Thyroid gland (tissue), 4 donors: ENCODE measurements around the gene PI16. TPM values are rescaled to one million over a fixed set of nuclear protein-coding genes. Genes with fewer than 3 reads are reported as not detected.
"Not testable (repeated sequence)": the region's sequence is repeated elsewhere in the genome, so short reads cannot be mapped to it uniquely, and the experiment has no call there.

Experiments
- DNase-seq, 2 donors: peaks; one replicate each; pipeline ENCODE4 v3.0.0-alpha.2; 2019
- H3K27ac ChIP-seq, 3 donors: fragments of 200-600 bp; sonication (generic); 1 replicate in 2 of 3; 2 replicates in 1 of 3; pipeline ENCODE4 v1.5.1; 2016 to 2019; ENCODE audit warnings: mild to moderate bottlenecking in 1 of 3, moderate library complexity in 1 of 3
- H3K27me3 ChIP-seq: fragments of 200-600 bp; sonication (generic); one replicate; pipeline ENCODE4 v1.5.1; 2019
- H3K36me3 ChIP-seq, 2 donors: fragments of 200-600 bp; sonication (generic); one replicate each; pipeline ENCODE4 v1.5.1; 2016 to 2019
- H3K4me1 ChIP-seq, 2 donors: fragments of 200-600 bp; sonication (generic); one replicate each; pipeline ENCODE4 v1.5.1; 2017 to 2019
- H3K4me3 ChIP-seq, 3 donors: fragments of 200-600 bp; sonication (generic); replicated peaks in 1 of 3; 1 replicate in 2 of 3; 2 replicates in 1 of 3; pipeline ENCODE4 v1.5.1; 2016; ENCODE audit warnings: mild to moderate bottlenecking in 1 of 3
- H3K9me3 ChIP-seq: fragments of 200-600 bp; sonication (generic); one replicate; pipeline ENCODE4 v1.5.1; 2017
- POLR2A ChIP-seq, 2 donors: fragments of 450-650 bp; IDR thresholded peaks; one replicate each; pipeline ENCODE4 v1.6.1; 2017; ENCODE audit warnings: antibody characterized with exemption in 2 of 2, mild to moderate bottlenecking in 2 of 2, moderate library complexity in 1 of 2
- WGBS, 2 donors: methylation state at CpG; one replicate each; pipeline ENCODE4 v1.1.5; 2017; 5-methylcytosine and 5-hydroxymethylcytosine counted together
- intact Hi-C: fragments of 100-400 bp; cut with DNase I; formaldehyde crosslinking; loops from one replicate; pipeline ENCODE4 v1.15.1; 2023
- total RNA-seq, 4 donors: library from RNA; depleted of rRNA; stranded (reverse); fragments of >200 nt; gene quantifications; one replicate each; pipeline ENCODE4 v1.2.3, GENCODE V29; 2016
- TF ChIP-seq, protein P1 (sequence below), 6 experiments: fragments of 200-600 bp in 3 of 6; fragments of 450-650 bp in 3 of 6; sonication (generic) in 3 of 6; IDR thresholded peaks; one replicate each; pipeline ENCODE4 v1.5.1; 2016 to 2019; ENCODE audit warnings: antibody characterized with exemption in 6 of 6, mild to moderate bottlenecking in 2 of 6, inconsistent platforms in 1 of 6, moderate library complexity in 1 of 6

The PI16 gene
- total RNA-seq, 4 donors from 2014 or later, result 5.1 to 22.9 (median 9.1) TPM

DNA sequence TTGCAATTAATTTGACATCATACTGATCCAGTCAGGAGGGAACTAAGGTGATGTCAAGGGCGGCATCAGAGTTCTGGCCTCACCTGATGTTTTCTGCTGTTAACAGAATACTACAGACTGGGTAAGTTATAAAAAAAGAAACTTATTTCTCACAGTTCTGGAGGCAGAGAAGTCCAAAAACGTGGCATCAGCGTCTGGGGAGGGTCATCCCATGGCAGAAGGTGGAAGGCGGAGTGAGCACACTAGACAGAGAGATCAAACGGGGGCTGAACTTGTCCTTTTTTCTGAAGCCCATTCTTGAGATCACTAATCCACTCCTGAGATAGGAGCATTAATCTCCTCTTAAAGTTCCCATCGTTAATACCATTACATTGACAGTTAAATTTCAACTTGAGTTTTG lies 34.7 kb downstream of the PI16 start:
- Histone ChIP-seq H3K36me3 (no peaks in the 10 kb centered on the region), H3K9me3 (no peaks in the 10 kb centered on the region), H3K27ac (peak overlapping the region; percentile 38 to 98 (median 74)), H3K27me3 (no peaks in the 10 kb centered on the region), H3K4me1 (peaks cover 43 to 48% of the 10 kb centered on the region in 2 donors), H3K4me3 (no peak overlapping the region)
- WGBS, 2 donors, result 92 to 94% methylated on average over 6 of the region's 6 CpGs
- TF ChIP-seq POLR2A (IDR thresholded peaks at IDR 0.05), result no peak
- TF ChIP-seq, protein P1, sequence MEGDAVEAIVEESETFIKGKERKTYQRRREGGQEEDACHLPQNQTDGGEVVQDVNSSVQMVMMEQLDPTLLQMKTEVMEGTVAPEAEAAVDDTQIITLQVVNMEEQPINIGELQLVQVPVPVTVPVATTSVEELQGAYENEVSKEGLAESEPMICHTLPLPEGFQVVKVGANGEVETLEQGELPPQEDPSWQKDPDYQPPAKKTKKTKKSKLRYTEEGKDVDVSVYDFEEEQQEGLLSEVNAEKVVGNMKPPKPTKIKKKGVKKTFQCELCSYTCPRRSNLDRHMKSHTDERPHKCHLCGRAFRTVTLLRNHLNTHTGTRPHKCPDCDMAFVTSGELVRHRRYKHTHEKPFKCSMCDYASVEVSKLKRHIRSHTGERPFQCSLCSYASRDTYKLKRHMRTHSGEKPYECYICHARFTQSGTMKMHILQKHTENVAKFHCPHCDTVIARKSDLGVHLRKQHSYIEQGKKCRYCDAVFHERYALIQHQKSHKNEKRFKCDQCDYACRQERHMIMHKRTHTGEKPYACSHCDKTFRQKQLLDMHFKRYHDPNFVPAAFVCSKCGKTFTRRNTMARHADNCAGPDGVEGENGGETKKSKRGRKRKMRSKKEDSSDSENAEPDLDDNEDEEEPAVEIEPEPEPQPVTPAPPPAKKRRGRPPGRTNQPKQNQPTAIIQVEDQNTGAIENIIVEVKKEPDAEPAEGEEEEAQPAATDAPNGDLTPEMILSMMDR (IDR thresholded peaks at IDR 0.05), result no peak
- intact Hi-C loops, result loop anchor here (10.0 kb wide), 1 partner anchor 104 kb away; the partner anchor contains the start of gene C6orf89
- DNase-seq, result no peak

DNA sequence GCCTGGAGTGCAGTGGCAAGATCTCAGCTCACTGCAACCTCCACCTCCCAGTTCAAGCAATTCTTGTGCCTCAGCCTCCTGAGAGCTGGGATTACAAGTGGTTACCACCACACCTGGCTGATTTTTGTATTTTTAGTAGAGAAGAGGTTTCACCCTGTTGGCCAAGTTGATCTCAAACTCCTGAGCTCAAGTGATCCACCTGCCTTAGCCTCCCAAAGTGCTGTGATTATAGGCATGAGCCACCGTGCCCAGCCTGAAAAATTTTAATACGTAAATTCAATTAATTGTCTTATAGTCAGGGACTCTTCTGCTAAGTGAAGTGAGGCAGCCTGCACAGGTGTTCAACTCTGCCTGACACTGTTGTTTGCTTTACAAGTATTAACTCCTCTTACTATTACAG lies 35.9 kb downstream of the PI16 start:
- 19 to 25% methylated on average over 2 of the region's 2 CpGs for WGBS, 2 donors
- H3K27me3 ChIP-seq, H3K36me3 ChIP-seq, H3K4me3 ChIP-seq, H3K9me3 ChIP-seq, intact Hi-C loops: not testable (repeated sequence)
- TF ChIP-seq POLR2A (IDR thresholded peaks at IDR 0.05), result peak in 1 of 2 donors; percentile 41
- DNase-seq, result peak; percentile 65 to 68
- peak overlapping the region; percentile 53 to 99 (median 81) for H3K27ac ChIP-seq
- peaks cover 38 to 44% of the 10 kb centered on the region in 2 donors for H3K4me1 ChIP-seq

DNA sequence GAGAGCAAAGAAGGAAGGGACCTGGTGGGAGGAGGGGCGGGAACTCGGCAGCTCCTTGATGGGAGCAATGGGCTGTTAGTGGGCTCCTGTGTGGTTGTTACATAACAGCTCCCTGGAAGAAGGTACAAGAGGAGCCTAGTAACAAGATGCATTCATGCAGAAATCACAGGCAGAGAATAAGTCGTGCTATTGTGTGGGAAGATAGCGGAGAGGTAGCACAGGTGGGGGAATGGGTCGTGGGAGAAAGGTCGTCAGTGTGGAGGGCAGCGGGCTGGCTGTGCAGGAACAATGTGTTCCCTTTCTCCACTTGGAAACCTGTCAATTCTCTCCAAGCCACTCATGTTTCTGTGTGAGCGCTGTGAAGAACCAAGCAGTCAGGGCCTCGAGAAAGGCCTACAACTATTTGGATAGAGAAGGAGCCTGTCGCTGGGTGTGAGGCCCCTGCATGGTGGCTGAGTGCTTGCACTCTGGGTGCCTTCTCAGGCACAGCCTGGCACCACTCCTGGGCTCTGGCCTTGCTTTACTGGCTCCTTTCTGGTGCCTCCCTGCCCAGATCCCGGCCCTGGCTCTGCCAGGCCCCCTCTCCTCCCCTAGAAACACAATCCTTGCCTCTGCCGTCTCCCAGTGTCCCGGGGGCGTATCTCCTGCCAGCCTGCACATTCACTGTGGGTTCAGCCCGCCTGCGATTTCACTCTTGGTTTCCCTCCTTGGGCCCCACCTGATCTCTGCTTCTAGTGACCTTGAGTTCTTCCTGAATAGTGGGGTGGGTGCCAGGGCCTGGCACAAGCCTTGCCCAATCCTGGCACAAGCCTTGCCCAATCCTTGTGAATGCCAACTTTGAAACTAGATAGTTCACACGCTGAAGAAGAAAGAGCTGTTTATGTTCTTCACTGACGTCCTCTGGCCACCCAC lies 43.5 kb downstream of the PI16 start:
- peaks cover 55 to 66% of the 10 kb centered on the region in 2 donors for H3K4me1 ChIP-seq
- DNase-seq, result peak; percentile 98 to 99
- 31 to 39% methylated on average over 18 of the region's 18 CpGs for WGBS, 2 donors
- intact Hi-C loops, result no loop called here
- no peaks in the 10 kb centered on the region for H3K27me3 ChIP-seq
- no peaks in the 10 kb centered on the region for H3K9me3 ChIP-seq
- no peaks in the 10 kb centered on the region for H3K36me3 ChIP-seq
- H3K4me3 ChIP-seq, result no peak overlapping the region
- peak overlapping the region; percentile 97 to 99 (median 98) for H3K27ac ChIP-seq
- TF ChIP-seq, protein P1 (IDR thresholded peaks at IDR 0.05), result no peak
- TF ChIP-seq POLR2A (IDR thresholded peaks at IDR 0.05), result peak in 1 of 2 donors; percentile 51

DNA sequence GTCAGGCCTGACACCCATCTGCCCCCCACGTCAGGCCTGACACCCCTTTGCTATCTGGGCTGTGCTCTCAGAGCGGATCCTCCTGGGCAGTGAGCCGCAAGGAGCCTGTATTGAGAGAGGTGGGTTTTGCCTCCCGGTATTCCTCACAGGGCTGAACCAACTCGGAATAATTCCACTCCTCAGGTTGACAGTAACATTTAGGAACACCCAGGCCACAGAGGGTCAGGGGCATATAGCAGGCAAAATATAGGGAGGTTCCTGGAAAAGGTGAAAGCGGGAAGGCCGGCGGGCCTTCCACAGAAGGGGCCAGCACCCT lies 44.1 kb downstream of the PI16 start:
- 31 to 38% methylated on average over 8 of the region's 8 CpGs for WGBS, 2 donors
- Histone ChIP-seq H3K4me3 (no peak overlapping the region), H3K4me1 (peaks cover 55 to 70% of the 10 kb centered on the region in 2 donors), H3K27me3 (no peaks in the 10 kb centered on the region), H3K27ac (peak overlapping the region; percentile 97 to 99 (median 98)), H3K9me3 (no peaks in the 10 kb centered on the region), H3K36me3 (no peaks in the 10 kb centered on the region)
- TF ChIP-seq POLR2A (IDR thresholded peaks at IDR 0.05), result no peak
- TF ChIP-seq, protein P1 (IDR thresholded peaks at IDR 0.05), result no peak
- intact Hi-C loops, result no loop called here
- DNase-seq, result no peak

DNA sequence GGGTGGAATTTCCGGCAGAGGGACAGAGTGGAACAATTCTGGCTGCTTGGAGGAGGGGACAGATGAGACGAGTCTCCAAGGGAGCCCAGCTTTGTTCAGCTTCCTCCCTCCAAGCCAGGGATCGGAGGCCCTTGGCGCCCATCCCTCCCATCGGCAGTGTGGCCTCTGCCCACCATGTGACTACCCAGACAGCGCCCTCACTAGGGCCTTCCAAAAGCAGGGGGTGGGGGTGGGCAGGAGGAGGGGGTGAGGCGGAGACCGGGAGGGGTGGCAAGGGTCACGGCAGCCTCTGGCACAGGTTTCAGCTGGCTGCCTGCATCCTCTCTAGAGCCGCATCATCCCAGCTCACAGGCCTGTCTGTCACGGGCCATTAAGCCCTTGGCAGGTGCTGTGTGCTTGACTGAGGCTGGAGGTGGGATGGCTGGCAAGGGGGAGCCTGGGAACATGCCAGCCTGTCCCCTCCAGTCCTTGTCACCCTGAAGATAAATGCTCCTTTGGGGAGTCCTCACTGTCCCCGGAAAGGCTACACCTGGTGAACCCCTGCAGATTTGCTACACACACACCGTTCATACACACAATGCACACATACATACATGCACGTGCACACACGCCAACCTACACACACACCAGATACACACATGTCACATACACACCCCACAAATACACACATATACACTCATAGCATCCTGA lies 44.7 kb downstream of the PI16 start:
- intact Hi-C loops, result no loop called here
- H3K27ac ChIP-seq, result peak overlapping the region; percentile 97 to 99 (median 98)
- TF ChIP-seq, protein P1 (IDR thresholded peaks at IDR 0.05), result no peak
- no peak for TF ChIP-seq POLR2A (IDR thresholded peaks at IDR 0.05)

More for the DNA sequence above, 44.7 kb downstream of the PI16 start:
- Histone ChIP-seq H3K4me3 (no peak overlapping the region), H3K27me3 (no peaks in the 10 kb centered on the region), H3K36me3 (no peaks in the 10 kb centered on the region), H3K4me1 (peaks cover 55 to 67% of the 10 kb centered on the region in 2 donors), H3K9me3 (no peaks in the 10 kb centered on the region)
- 47 to 60% methylated on average over 5 to 9 of the region's 15 CpGs for WGBS, 2 donors
- DNase-seq, result peak; percentile 91
